ENCODE data around the gene NUP210. TPM values are rescaled to one million over a fixed set of nuclear protein-coding genes. Genes with fewer than 3 reads are reported as not detected.

The NUP210 gene
- polyA plus RNA-seq, 1 donor = 26.0 TPM

GRCh38 chr3:13290941-13291340, 129.2 kb downstream of the NUP210 start:
- DNase-seq = no peak
- Histone ChIP-seq H3K27me3 (ENCODE audit: control insufficient read depth, insufficient read depth, low read length) (peaks cover 19% of the 10 kb centered on the region), H3K4me1 (ENCODE audit: control insufficient read depth, insufficient read depth, low read length) (no peaks in the 10 kb centered on the region), H3K36me3 (ENCODE audit: control insufficient read depth, insufficient read depth, low read length) (no peaks in the 10 kb centered on the region), H3K27ac (ENCODE audit: low read length) (no peak overlapping the region), H3K4me3 (ENCODE audit: low read length) (no peak overlapping the region), H3K9me3 (ENCODE audit: control insufficient read depth, low read depth, low read length) (no peaks in the 10 kb centered on the region)
- no CpG with 5 or more reads among the region's 3 CpGs for WGBS (ENCODE audit: insufficient coverage, low lambda C conversion rate)

GRCh38 chr3:13289771-13290285, 130.3 kb downstream of the NUP210 start:
- no peak for DNase-seq

GRCh38 chr3:13288732-13289718, 131.1 kb downstream of the NUP210 start:
- peaks cover 32% of the 10 kb centered on the region for H3K27me3 ChIP-seq (ENCODE audit: control insufficient read depth, insufficient read depth, low read length)
- no CpG with 5 or more reads among the region's 10 CpGs for WGBS (ENCODE audit: insufficient coverage, low lambda C conversion rate)
- no peaks in the 10 kb centered on the region for H3K4me1 ChIP-seq (ENCODE audit: control insufficient read depth, insufficient read depth, low read length)
- H3K36me3 ChIP-seq (ENCODE audit: control insufficient read depth, insufficient read depth, low read length) = no peaks in the 10 kb centered on the region
- DNase-seq = no peak
- H3K27ac ChIP-seq (ENCODE audit: low read length) = no peak overlapping the region
- no peak overlapping the region for H3K4me3 ChIP-seq (ENCODE audit: low read length)
- H3K9me3 ChIP-seq (ENCODE audit: control insufficient read depth, low read depth, low read length) = peaks cover 2% of the 10 kb centered on the region

More at GRCh38 chr3:13289771-13290285, 130.3 kb downstream of the NUP210 start:
- Histone ChIP-seq H3K4me1 (ENCODE audit: control insufficient read depth, insufficient read depth, low read length) (no peaks in the 10 kb centered on the region), H3K27ac (ENCODE audit: low read length) (no peak overlapping the region), H3K27me3 (ENCODE audit: control insufficient read depth, insufficient read depth, low read length) (peaks cover 29% of the 10 kb centered on the region), H3K4me3 (ENCODE audit: low read length) (no peak overlapping the region), H3K36me3 (ENCODE audit: control insufficient read depth, insufficient read depth, low read length) (no peaks in the 10 kb centered on the region), H3K9me3 (ENCODE audit: control insufficient read depth, low read depth, low read length) (no peaks in the 10 kb centered on the region)
- no CpG with 5 or more reads among the region's 9 CpGs for WGBS (ENCODE audit: insufficient coverage, low lambda C conversion rate)

- no peak overlapping the region for H3K27ac ChIP-seq (ENCODE audit: low read length)
- H3K27me3 ChIP-seq (ENCODE audit: control insufficient read depth, insufficient read depth, low read length) = peaks cover 39% of the 10 kb centered on the region
- no peaks in the 10 kb centered on the region for H3K36me3 ChIP-seq (ENCODE audit: control insufficient read depth, insufficient read depth, low read length)
- peaks cover 2% of the 10 kb centered on the region for H3K9me3 ChIP-seq (ENCODE audit: control insufficient read depth, low read depth, low read length)
- DNase-seq = no peak
- H3K4me3 ChIP-seq (ENCODE audit: low read length) = no peak overlapping the region
- 78% methylated on average over 3 of the region's 4 CpGs for WGBS (ENCODE audit: insufficient coverage, low lambda C conversion rate)
- no peaks in the 10 kb centered on the region for H3K4me1 ChIP-seq (ENCODE audit: control insufficient read depth, insufficient read depth, low read length)
These were observed 132.3 kb downstream of the NUP210 start for GRCh38 chr3:13287833-13288232.

- H3K27ac ChIP-seq (ENCODE audit: low read length) = no peak overlapping the region
- peaks cover 44% of the 10 kb centered on the region for H3K27me3 ChIP-seq (ENCODE audit: control insufficient read depth, insufficient read depth, low read length)
- no peaks in the 10 kb centered on the region for H3K36me3 ChIP-seq (ENCODE audit: control insufficient read depth, insufficient read depth, low read length)
- H3K4me3 ChIP-seq (ENCODE audit: low read length) = no peak overlapping the region
- no CpG with 5 or more reads among the region's 2 CpGs for WGBS (ENCODE audit: insufficient coverage, low lambda C conversion rate)
- peaks cover 2% of the 10 kb centered on the region for H3K9me3 ChIP-seq (ENCODE audit: control insufficient read depth, low read depth, low read length)
- H3K4me1 ChIP-seq (ENCODE audit: control insufficient read depth, insufficient read depth, low read length) = no peaks in the 10 kb centered on the region
- no peak for DNase-seq
These were observed 133.2 kb downstream of the NUP210 start for GRCh38 chr3:13286873-13287272.

GRCh38 chr3:13285007-13285567, 135.0 kb downstream of the NUP210 start:
- no CpG with 5 or more reads among the region's 11 CpGs for WGBS (ENCODE audit: insufficient coverage, low lambda C conversion rate)
- Histone ChIP-seq H3K4me3 (ENCODE audit: low read length) (no peak overlapping the region), H3K9me3 (ENCODE audit: control insufficient read depth, low read depth, low read length) (peaks cover 2% of the 10 kb centered on the region), H3K36me3 (ENCODE audit: control insufficient read depth, insufficient read depth, low read length) (no peaks in the 10 kb centered on the region), H3K4me1 (ENCODE audit: control insufficient read depth, insufficient read depth, low read length) (no peaks in the 10 kb centered on the region), H3K27me3 (ENCODE audit: control insufficient read depth, insufficient read depth, low read length) (peaks cover 60% of the 10 kb centered on the region), H3K27ac (ENCODE audit: low read length) (no peak overlapping the region)
- DNase-seq = no peak

- Histone ChIP-seq H3K27ac (ENCODE audit: low read length) (no peak overlapping the region), H3K9me3 (ENCODE audit: control insufficient read depth, low read depth, low read length) (peaks cover 2% of the 10 kb centered on the region), H3K4me3 (ENCODE audit: low read length) (no peak overlapping the region), H3K27me3 (ENCODE audit: control insufficient read depth, insufficient read depth, low read length) (peaks cover 69% of the 10 kb centered on the region), H3K4me1 (ENCODE audit: control insufficient read depth, insufficient read depth, low read length) (no peaks in the 10 kb centered on the region), H3K36me3 (ENCODE audit: control insufficient read depth, insufficient read depth, low read length) (no peaks in the 10 kb centered on the region)
- no peak for DNase-seq
- 100% methylated on average over 1 of the region's 1 CpG for WGBS (ENCODE audit: insufficient coverage, low lambda C conversion rate)
These were observed 136.3 kb downstream of the NUP210 start for GRCh38 chr3:13283877-13284264.

- WGBS (ENCODE audit: insufficient coverage, low lambda C conversion rate) = 30% methylated on average over 3 of the region's 93 CpGs
- no peaks in the 10 kb centered on the region for H3K36me3 ChIP-seq (ENCODE audit: control insufficient read depth, insufficient read depth, low read length)
- DNase-seq = no peak
- no peak overlapping the region for H3K27ac ChIP-seq (ENCODE audit: low read length)
- H3K4me1 ChIP-seq (ENCODE audit: control insufficient read depth, insufficient read depth, low read length) = no peaks in the 10 kb centered on the region
- peaks cover 2% of the 10 kb centered on the region for H3K9me3 ChIP-seq (ENCODE audit: control insufficient read depth, low read depth, low read length)
- H3K4me3 ChIP-seq (ENCODE audit: low read length) = no peak overlapping the region
- H3K27me3 ChIP-seq (ENCODE audit: control insufficient read depth, insufficient read depth, low read length) = peaks cover 69% of the 10 kb centered on the region
These were observed 136.9 kb downstream of the NUP210 start for GRCh38 chr3:13282986-13283876.

GRCh38 chr3:13282358-13282985, 137.7 kb downstream of the NUP210 start:
- H3K36me3 ChIP-seq (ENCODE audit: control insufficient read depth, insufficient read depth, low read length) = no peaks in the 10 kb centered on the region
- peaks cover 76% of the 10 kb centered on the region for H3K27me3 ChIP-seq (ENCODE audit: control insufficient read depth, insufficient read depth, low read length)
- no CpG with 5 or more reads among the region's 87 CpGs for WGBS (ENCODE audit: insufficient coverage, low lambda C conversion rate)
- no peaks in the 10 kb centered on the region for H3K4me1 ChIP-seq (ENCODE audit: control insufficient read depth, insufficient read depth, low read length)
- DNase-seq = peak in 1 of 2 donors; percentile 19
- no peak overlapping the region for H3K27ac ChIP-seq (ENCODE audit: low read length)
- H3K9me3 ChIP-seq (ENCODE audit: control insufficient read depth, low read depth, low read length) = peaks cover 2% of the 10 kb centered on the region
- H3K4me3 ChIP-seq (ENCODE audit: low read length) = no peak overlapping the region

All from large intestine (tissue), 3 donors.